Subcutaneous abdominal adipose tissue (tissue), 5 donors: ENCODE measurements around the gene BFSP2.

Experiments used
- H3K27ac ChIP-seq: one replicate; pipeline ENCODE4 v1.7.0; 2013; ENCODE audit warnings: low read depth, mild to moderate bottlenecking, inconsistent platforms, low read length, moderate library complexity
- H3K27me3 ChIP-seq, 5 donors: one replicate each; pipeline ENCODE4 v1.7.0; 2013; ENCODE audit warnings: low read length in 5 of 5, inconsistent platforms in 1 of 5; ENCODE audit not compliant: control insufficient read depth in 5 of 5, insufficient read depth in 4 of 5
- H3K36me3 ChIP-seq, 5 donors: one replicate each; pipeline ENCODE4 v1.7.0; 2013; ENCODE audit warnings: low read length in 5 of 5; ENCODE audit not compliant: control insufficient read depth in 5 of 5, insufficient read depth in 5 of 5
- H3K4me1 ChIP-seq, 5 donors: one replicate each; pipeline ENCODE4 v1.7.0; 2013; ENCODE audit warnings: low read length in 5 of 5, mild to moderate bottlenecking in 3 of 5, moderate library complexity in 1 of 5; ENCODE audit not compliant: control insufficient read depth in 5 of 5, insufficient read depth in 5 of 5
- H3K4me3 ChIP-seq, 5 donors: one replicate each; pipeline ENCODE4 v1.7.0; 2013; ENCODE audit warnings: low read length in 5 of 5, low read depth in 1 of 5
- H3K9ac ChIP-seq, 5 donors: one replicate each; pipeline ENCODE4 v1.7.0; 2013; ENCODE audit warnings: low read length in 5 of 5, mild to moderate bottlenecking in 4 of 5, moderate library complexity in 3 of 5
- H3K9me3 ChIP-seq, 5 donors: one replicate each; pipeline ENCODE4 v1.7.0; 2013; ENCODE audit warnings: low read length in 5 of 5; ENCODE audit not compliant: control insufficient read depth in 5 of 5
- donor health status: healthy.
- donor health status: healthy.
- donor health status: healthy.
- donor health status: healthy.
- donor health status: healthy.

Gene BFSP2

GRCh38 chr3:133368371-133369067 is 31.3 kb upstream of the BFSP2 start:
- no peak overlapping the region for H3K4me3 ChIP-seq
- no peak overlapping the region for H3K27ac ChIP-seq
- no peaks in the 10 kb centered on the region for H3K9me3 ChIP-seq
- no peak overlapping the region for H3K9ac ChIP-seq
- no peaks in the 10 kb centered on the region for H3K27me3 ChIP-seq
- no peaks in the 10 kb centered on the region for H3K36me3 ChIP-seq
- H3K4me1 ChIP-seq: no peaks in the 10 kb centered on the region

- H3K27ac ChIP-seq: no peak overlapping the region
- no peak overlapping the region for H3K9ac ChIP-seq
- H3K27me3 ChIP-seq: no peaks in the 10 kb centered on the region
- H3K9me3 ChIP-seq: no peaks in the 10 kb centered on the region
- H3K36me3 ChIP-seq: no peaks in the 10 kb centered on the region
- no peaks in the 10 kb centered on the region for H3K4me1 ChIP-seq
- no peak overlapping the region for H3K4me3 ChIP-seq
These were observed 30.8 kb upstream of the BFSP2 start for GRCh38 chr3:133369068-133369440.

- Histone ChIP-seq H3K9ac (no peak overlapping the region), H3K4me1 (no peaks in the 10 kb centered on the region), H3K9me3 (no peaks in the 10 kb centered on the region), H3K4me3 (no peak overlapping the region), H3K27me3 (no peaks in the 10 kb centered on the region), H3K27ac (no peak overlapping the region), H3K36me3 (no peaks in the 10 kb centered on the region)
These were observed 28.7 kb upstream of the BFSP2 start for GRCh38 chr3:133371181-133371580.

GRCh38 chr3:133371676-133372075 is 28.2 kb upstream of the BFSP2 start:
- no peak overlapping the region for H3K9ac ChIP-seq
- H3K27ac ChIP-seq: no peak overlapping the region
- H3K9me3 ChIP-seq: no peaks in the 10 kb centered on the region
- H3K4me3 ChIP-seq: no peak overlapping the region
- H3K27me3 ChIP-seq: no peaks in the 10 kb centered on the region
- peaks cover 0 to under 1% (median 0%) of the 10 kb centered on the region in 5 donors for H3K4me1 ChIP-seq
- no peaks in the 10 kb centered on the region for H3K36me3 ChIP-seq

GRCh38 chr3:133374708-133375402 is 25.0 kb upstream of the BFSP2 start:
- Histone ChIP-seq H3K36me3 (no peaks in the 10 kb centered on the region), H3K9ac (no peak overlapping the region), H3K4me1 (peaks cover 0 to 6% (median 0%) of the 10 kb centered on the region in 5 donors), H3K4me3 (no peak overlapping the region), H3K27me3 (no peaks in the 10 kb centered on the region), H3K9me3 (no peaks in the 10 kb centered on the region), H3K27ac (no peak overlapping the region)

- H3K9me3 ChIP-seq: no peaks in the 10 kb centered on the region
- no peak overlapping the region for H3K27ac ChIP-seq
- H3K4me1 ChIP-seq: peaks cover 0 to 6% (median 0%) of the 10 kb centered on the region in 5 donors
- H3K4me3 ChIP-seq: no peak overlapping the region
- no peak overlapping the region for H3K9ac ChIP-seq
- no peaks in the 10 kb centered on the region for H3K27me3 ChIP-seq
- H3K36me3 ChIP-seq: no peaks in the 10 kb centered on the region
These were observed 24.5 kb upstream of the BFSP2 start for GRCh38 chr3:133375403-133375745.

GRCh38 chr3:133376810-133377209 is 23.0 kb upstream of the BFSP2 start:
- Histone ChIP-seq H3K27ac (no peak overlapping the region), H3K4me3 (no peak overlapping the region), H3K9ac (no peak overlapping the region), H3K27me3 (no peaks in the 10 kb centered on the region), H3K36me3 (peaks cover 0 to 2% (median 0%) of the 10 kb centered on the region in 5 donors), H3K4me1 (peaks cover 0 to 6% (median 0%) of the 10 kb centered on the region in 5 donors), H3K9me3 (no peaks in the 10 kb centered on the region)

GRCh38 chr3:133377396-133377795 is 22.5 kb upstream of the BFSP2 start:
- Histone ChIP-seq H3K4me3 (no peak overlapping the region), H3K27me3 (no peaks in the 10 kb centered on the region), H3K27ac (no peak overlapping the region), H3K9me3 (no peaks in the 10 kb centered on the region), H3K9ac (no peak overlapping the region), H3K4me1 (peaks cover 0 to 6% (median 0%) of the 10 kb centered on the region in 5 donors), H3K36me3 (peaks cover 0 to 2% (median 0%) of the 10 kb centered on the region in 5 donors)

- Histone ChIP-seq H3K27me3 (peaks cover 0 to 3% (median 0%) of the 10 kb centered on the region in 5 donors), H3K36me3 (peaks cover 0 to 2% (median 0%) of the 10 kb centered on the region in 5 donors), H3K4me3 (no peak overlapping the region), H3K4me1 (peaks cover 0 to 7% (median 3%) of the 10 kb centered on the region in 5 donors), H3K9ac (no peak overlapping the region), H3K9me3 (no peaks in the 10 kb centered on the region), H3K27ac (no peak overlapping the region)
These were observed 19.9 kb upstream of the BFSP2 start for GRCh38 chr3:133379926-133380325.

- no peak overlapping the region for H3K9ac ChIP-seq
- H3K9me3 ChIP-seq: no peaks in the 10 kb centered on the region
- peaks cover 0 to 2% (median 0%) of the 10 kb centered on the region in 5 donors for H3K36me3 ChIP-seq
- H3K4me1 ChIP-seq: peaks cover 0 to 7% (median 3%) of the 10 kb centered on the region in 5 donors
- H3K4me3 ChIP-seq: no peak overlapping the region
- no peak overlapping the region for H3K27ac ChIP-seq
- H3K27me3 ChIP-seq: peaks cover 0 to 10% (median 3%) of the 10 kb centered on the region in 5 donors
These were observed 19.2 kb upstream of the BFSP2 start for GRCh38 chr3:133380481-133381225.
